Uterus (tissue), 4 donors: ENCODE measurements around the gene GMEB2. TPM values are rescaled to one million over a fixed set of nuclear protein-coding genes. Genes with fewer than 3 reads are reported as not detected.

ENCODE experiments used
- DNase-seq, 2 donors: peaks; one replicate each; pipeline ENCODE4 v3.0.0-alpha.2; 2019 to 2020
- H3K27ac ChIP-seq, 2 donors: fragments of 200-600 bp; sonication (generic); 1 replicate in 1 of 2; 2 replicates in 1 of 2; pipeline ENCODE4 v1.5.1; 2016 to 2018
- H3K27me3 ChIP-seq, 2 donors: fragments of 200-600 bp; sonication (generic); one replicate each; pipeline ENCODE4 v1.5.1; 2018 to 2019; ENCODE audit warnings: control low read depth in 1 of 2
- H3K36me3 ChIP-seq, 2 donors: fragments of 200-600 bp; sonication (generic); one replicate each; pipeline ENCODE4 v1.5.1; 2019; ENCODE audit warnings: control low read depth in 1 of 2
- H3K4me1 ChIP-seq, 2 donors: fragments of 200-600 bp; sonication (generic); one replicate each; pipeline ENCODE4 v1.5.1; 2018 to 2019; ENCODE audit warnings: control low read depth in 1 of 2
- H3K4me3 ChIP-seq, 2 donors: fragments of 200-600 bp; sonication (generic); 1 replicate in 1 of 2; 2 replicates in 1 of 2; pipeline ENCODE4 v1.5.1; 2018 to 2019; ENCODE audit warnings: mild to moderate bottlenecking in 1 of 2
- H3K9me3 ChIP-seq, 2 donors: fragments of 200-600 bp; sonication (generic); one replicate each; pipeline ENCODE4 v1.5.1; 2019; ENCODE audit warnings: control low read depth in 1 of 2
- CTCF ChIP-seq, 4 experiments: fragments of 200-600 bp in 2 of 4; fragments of 450-650 bp in 2 of 4; sonication (generic) in 2 of 4; IDR thresholded peaks; one replicate each; pipeline ENCODE4 v1.5.1; 2016 to 2019; ENCODE audit warnings: antibody characterized with exemption in 4 of 4, mild to moderate bottlenecking in 2 of 4, moderate library complexity in 1 of 4
- POLR2A ChIP-seq, 2 donors: fragments of 450-650 bp; IDR thresholded peaks; one replicate each; pipeline ENCODE4 v1.6.1; 2016; ENCODE audit warnings: antibody characterized with exemption in 2 of 2, mild to moderate bottlenecking in 1 of 2, moderate library complexity in 1 of 2
- intact Hi-C: fragments of 100-400 bp; cut with DNase I; formaldehyde crosslinking; loops from one replicate; pipeline ENCODE4 v1.15.1; 2023; ENCODE audit warnings: low total_unique reads
- total RNA-seq, 4 donors: library from RNA; depleted of rRNA in 3 of 4; stranded (reverse); fragments of >200 nt in 3 of 4; gene quantifications; one replicate each; pipeline versions ENCODE4 v1.1.0 to v1.2.4, GENCODE V29; 2014 to 2023
- donor health status: DM: yes; HTN: yes; CAD: no.

The GMEB2 gene
- total RNA-seq, 4 donors from 2014 or later, result 2.1 to 24.8 (median 11.5) TPM

- Histone ChIP-seq H3K9me3 (no peaks in the 10 kb centered on the region), H3K27ac (no peak overlapping the region), H3K27me3 (no peaks in the 10 kb centered on the region), H3K4me3 (no peak overlapping the region), H3K36me3 (no peaks in the 10 kb centered on the region), H3K4me1 (no peaks in the 10 kb centered on the region)
- intact Hi-C loops, result no loop called here
- DNase-seq, result no peak
- TF ChIP-seq POLR2A (IDR thresholded peaks at IDR 0.05) (no peak), CTCF (IDR thresholded peaks at IDR 0.05) (no peak)
Observed at GRCh38 chr20:63567136-63567385, 59.8 kb downstream of the GMEB2 start.

- intact Hi-C loops, result no loop called here
- no peaks in the 10 kb centered on the region for H3K27me3 ChIP-seq
- no peak for TF ChIP-seq CTCF (IDR thresholded peaks at IDR 0.05)
- TF ChIP-seq POLR2A (IDR thresholded peaks at IDR 0.05), result no peak
- H3K27ac ChIP-seq, result no peak overlapping the region
- no peaks in the 10 kb centered on the region for H3K4me1 ChIP-seq
- H3K9me3 ChIP-seq, result no peaks in the 10 kb centered on the region
- no peak overlapping the region for H3K4me3 ChIP-seq
- no peaks in the 10 kb centered on the region for H3K36me3 ChIP-seq
- DNase-seq, result no peak
Observed at GRCh38 chr20:63566395-63567135, 60.3 kb downstream of the GMEB2 start.

- no peaks in the 10 kb centered on the region for H3K36me3 ChIP-seq
- intact Hi-C loops, result no loop called here
- no peaks in the 10 kb centered on the region for H3K9me3 ChIP-seq
- H3K4me3 ChIP-seq, result no peak overlapping the region
- H3K27ac ChIP-seq, result no peak overlapping the region
- no peak for DNase-seq
- H3K4me1 ChIP-seq, result no peaks in the 10 kb centered on the region
- H3K27me3 ChIP-seq, result no peaks in the 10 kb centered on the region
- TF ChIP-seq POLR2A (IDR thresholded peaks at IDR 0.05), result no peak
- no peak for TF ChIP-seq CTCF (IDR thresholded peaks at IDR 0.05)
Observed at GRCh38 chr20:63565699-63566335, 61.1 kb downstream of the GMEB2 start.

GRCh38 chr20:63565021-63565698, 61.7 kb downstream of the GMEB2 start:
- H3K9me3 ChIP-seq, result no peaks in the 10 kb centered on the region
- H3K4me3 ChIP-seq, result no peak overlapping the region
- H3K36me3 ChIP-seq, result no peaks in the 10 kb centered on the region
- TF ChIP-seq POLR2A (IDR thresholded peaks at IDR 0.05) (no peak), CTCF (IDR thresholded peaks at IDR 0.05) (no peak)
- intact Hi-C loops, result no loop called here
- no peak overlapping the region for H3K27ac ChIP-seq
- DNase-seq, result no peak
- H3K27me3 ChIP-seq, result no peaks in the 10 kb centered on the region
- H3K4me1 ChIP-seq, result no peaks in the 10 kb centered on the region
